Stimulated activated CD8-positive, alpha-beta memory T cell treated with anti-CD3 and anti-CD28 coated beads, Interleukin-2, amount 100 ng/mL, for 1 hour (primary cell): ENCODE results near the gene AKR1C4.
"Not testable (repeated sequence)": the region's sequence is repeated elsewhere in the genome, so short reads cannot be mapped to it uniquely, and the experiment has no call there.

Source experiments
- DNase-seq, 2 donors: peaks; one replicate each; pipeline ENCODE4 v3.0.0-alpha.2; 2020; ENCODE audit warnings: low read depth in 2 of 2

Gene AKR1C4

DNA sequence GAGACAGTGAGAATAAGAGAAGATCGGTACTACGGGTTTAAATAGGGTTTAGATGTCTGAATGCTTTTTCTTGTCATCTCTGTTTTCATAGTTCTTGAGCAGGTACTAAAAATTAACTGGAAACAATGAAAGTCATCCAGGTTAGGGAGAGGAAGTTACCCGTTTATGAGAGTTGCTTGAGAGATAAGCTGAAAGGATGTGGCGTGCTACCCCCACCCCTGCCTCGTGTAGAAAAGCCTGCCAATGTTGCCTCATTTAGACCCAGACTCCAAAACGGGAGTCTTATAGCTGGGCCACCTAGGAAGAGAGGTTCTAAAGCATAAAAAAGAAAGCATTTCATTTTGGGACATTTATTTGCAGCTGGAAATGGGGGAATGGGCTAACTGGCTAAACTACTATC, 10.2 kb downstream of the AKR1C4 start:
- no peak for DNase-seq

DNA sequence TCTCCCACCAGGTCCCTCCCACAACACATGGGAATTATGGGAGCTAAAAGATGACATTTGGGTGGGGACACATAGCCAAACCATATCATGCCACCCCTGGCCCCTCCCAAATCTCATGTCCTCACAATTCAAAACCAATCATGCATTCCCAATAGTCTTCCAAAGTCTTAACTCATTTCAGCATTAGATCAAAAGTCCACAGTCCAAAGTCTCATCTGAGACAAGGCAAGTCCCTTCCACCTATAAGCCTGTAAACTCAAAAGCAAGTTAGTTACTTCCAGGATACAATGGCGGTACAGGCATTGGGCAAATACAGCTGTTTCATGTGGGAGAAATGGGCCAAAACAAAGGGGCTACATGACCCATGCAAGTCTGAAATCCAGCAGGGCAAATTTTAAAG, 13.1 kb downstream of the AKR1C4 start:
- DNase-seq = not testable (repeated sequence)

DNA sequence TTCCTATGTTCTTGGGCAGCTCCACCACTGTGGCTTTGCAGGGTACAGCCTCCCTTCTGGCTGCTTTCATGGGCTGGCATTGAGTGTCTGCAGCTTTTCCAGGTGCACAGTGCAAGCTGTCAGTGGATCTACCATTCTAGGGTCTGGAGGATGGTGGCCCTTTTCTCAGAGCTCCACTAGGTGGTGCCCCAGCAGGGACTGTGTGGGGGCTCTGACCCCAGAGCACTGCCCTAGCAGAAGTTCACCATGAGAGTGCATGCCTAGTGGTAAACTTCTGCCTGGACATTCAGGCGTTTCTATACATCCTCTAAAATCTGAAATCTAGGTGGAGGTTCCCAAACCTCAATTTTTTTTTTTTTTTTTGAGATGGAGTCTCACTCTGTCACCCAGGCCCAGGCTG, 13.6 kb downstream of the AKR1C4 start:
- not testable (repeated sequence) for DNase-seq

DNA sequence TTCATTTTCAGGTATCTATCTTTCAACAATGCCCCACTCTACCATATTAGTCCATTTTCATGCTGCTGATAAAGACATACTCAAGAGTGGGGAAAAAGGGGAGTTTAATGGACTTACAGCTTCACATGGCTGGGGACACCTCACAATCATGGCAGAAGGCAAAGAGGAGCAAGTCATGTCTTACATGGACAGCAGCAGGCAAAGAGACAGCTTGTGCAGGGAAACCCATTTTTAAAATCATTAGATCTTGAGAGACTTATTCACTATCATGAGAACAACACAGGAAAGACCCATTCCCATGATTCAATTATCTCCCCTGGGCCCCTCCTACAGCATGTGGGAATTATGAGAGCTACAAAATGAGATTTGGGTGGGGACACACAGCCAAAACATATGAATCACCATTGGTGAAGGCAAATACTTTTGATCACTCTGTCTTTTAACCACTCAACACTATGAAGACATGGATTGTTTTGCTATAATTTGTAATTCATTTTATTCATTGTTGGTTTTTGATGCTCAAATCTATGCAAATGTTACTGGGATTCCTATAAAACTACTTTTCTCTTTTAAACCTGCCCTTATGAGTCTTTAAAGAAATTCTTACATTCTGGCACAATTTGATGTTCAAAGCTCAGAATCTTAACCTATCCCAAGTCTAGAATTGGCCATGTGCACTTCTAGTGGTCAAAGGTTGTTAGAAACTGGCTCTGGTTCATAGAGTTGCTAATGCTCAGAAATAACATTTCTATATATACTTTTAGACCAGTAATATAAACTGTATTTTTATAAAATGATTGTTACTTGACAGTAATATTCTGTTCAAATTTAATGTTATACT, 15.3 kb downstream of the AKR1C4 start:
- DNase-seq = no peak

DNA sequence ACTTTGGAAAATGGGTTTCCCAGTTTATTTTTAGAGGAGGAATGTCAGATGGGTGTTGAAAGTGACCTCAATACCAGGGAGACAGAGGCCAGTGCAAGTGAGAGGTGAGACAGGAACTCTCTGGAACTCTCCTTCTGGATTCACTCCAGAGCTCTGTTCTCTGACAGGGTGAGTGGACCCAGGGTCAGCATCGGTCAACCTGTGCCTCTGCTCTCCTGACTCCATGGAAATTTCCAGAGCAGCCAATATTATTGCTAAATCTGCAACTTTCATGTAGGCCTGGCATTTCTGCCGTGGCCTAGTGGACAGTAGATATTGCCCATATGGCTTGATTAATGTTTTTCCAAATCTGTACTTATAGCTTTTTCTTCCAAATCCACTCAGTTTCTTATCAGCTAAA, 20.2 kb downstream of the AKR1C4 start:
- no peak for DNase-seq

DNA sequence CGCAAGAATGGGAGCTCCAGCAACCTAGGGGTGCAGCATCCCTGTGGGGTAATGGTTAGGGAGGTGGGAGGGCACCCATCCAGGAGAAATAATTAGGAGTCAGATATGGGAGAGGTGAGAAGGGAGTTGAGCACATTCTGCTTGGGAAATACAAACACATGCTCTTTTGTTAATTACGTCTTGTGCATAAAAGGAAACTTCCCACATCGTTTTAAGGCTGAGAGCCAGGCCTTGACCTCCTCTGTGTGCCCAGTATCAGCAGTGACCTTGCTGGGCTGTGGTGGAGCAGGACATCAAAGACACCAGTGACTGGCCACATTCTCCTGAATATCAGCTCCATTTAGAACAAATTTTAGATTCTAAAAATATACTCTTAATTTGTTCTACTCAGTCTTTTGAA, 22.6 kb downstream of the AKR1C4 start:
- DNase-seq = no peak

DNA sequence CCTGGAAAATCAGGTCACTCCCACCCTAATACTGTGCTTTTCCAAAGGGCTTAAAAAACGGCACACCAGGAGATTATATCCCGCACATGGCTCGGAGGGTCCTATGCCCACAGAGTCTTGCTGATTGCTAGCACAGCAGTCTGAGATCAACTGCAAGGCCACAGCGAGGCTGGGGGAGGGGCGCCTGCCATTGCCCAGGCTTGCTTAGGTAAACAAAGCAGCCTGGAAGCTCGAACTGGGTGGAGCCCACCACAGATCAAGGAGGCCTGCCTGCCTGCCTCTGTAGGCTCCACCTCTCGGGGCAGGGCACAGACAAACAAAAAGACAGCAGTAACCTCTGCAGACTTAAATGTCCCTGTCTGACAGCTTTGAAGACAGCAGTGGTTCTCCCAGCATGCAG, 26.3 kb downstream of the AKR1C4 start:
- not testable (repeated sequence) for DNase-seq

DNA sequence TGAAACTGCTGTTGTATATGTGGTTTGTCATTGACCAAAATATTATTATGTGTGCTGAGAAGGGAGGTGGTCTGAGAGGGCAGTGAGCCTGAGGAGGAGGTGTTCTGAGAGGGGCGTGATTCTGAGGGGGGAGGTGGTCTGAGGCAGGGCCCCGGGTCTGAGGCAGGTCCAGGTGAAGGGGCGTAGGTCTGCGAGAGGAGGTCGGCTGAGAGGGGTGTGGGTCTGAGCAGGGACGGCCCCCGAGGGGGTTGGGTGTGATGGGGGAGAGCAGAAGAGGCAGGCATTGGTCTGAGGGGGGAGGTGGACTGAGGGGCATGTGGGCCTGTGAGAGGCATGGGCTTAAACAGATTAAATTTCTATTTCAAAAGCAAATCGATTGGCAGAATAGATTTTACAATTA, 32.4 kb downstream of the AKR1C4 start:
- DNase-seq = no peak

DNA sequence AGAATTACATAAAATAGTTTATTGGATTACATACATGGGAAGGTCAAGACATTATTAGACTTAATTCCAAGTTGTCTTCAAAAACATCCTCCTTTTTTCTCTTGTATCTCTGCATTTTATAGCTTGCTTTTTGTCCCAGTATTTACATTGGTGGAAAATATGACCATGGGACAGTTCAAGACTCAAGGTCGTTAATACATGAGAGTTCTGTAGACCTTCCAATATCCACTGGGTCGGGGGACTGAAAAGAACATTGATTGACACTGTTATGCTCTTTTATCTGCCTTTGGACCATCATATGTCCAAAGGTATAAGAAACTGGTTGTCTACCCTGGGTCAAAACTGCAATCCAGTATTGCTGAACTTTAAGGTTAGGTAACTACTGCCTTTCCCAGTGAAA, 36.7 kb downstream of the AKR1C4 start:
- no peak for DNase-seq

DNA sequence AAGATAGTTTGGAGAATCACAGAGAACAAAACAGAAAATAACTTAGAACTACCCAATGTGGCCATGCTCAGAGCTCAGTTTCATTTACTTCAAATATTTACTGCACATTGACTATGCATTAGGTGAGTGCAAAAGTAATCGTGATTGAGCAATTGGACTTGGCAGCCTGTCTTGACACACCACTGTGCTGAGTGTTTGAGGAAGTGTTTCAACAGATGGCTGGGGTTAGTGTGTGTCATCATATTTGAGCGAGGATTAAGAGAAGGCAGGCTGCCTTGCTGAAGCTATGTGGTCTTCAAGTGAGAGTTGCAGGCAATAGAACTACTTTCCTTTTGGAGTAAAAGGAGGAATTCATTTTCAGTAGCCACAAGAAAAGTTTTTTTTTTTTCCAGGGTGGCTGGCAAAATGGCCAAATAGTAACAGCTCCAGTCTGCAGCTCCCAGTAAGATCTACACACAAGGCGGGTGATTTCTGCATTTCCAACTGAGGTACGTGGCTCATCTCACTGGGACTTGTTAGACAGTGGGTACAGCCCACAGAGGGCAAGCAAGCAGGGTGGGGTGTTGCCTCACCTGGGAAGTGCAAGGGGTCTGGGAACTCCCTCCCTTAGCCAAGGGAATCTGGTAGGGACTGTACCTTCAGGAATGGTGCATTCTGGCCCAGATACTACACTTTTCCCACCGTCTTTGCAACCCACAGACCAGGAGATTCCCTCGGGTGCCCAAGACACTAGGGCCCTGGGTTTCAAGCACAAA, 37.6 kb downstream of the AKR1C4 start:
- no peak for DNase-seq

DNA sequence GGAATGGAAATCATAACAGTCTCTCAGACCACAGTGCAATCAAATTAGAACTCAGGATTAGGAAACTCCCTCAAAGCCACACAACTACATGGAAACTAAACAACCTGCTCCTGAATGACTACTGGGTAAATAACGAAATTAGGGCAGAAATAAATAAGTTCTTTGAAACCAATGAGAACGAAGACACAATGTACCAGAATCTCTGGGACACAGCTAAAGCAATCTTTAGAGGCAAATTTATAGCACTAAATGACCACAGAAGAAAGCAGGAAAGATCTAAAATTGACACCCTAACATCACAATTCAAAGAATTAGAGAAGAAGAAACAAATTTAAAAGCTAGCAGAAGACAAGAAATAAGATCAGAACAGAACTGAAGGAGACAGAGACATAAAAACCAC, 40.9 kb downstream of the AKR1C4 start:
- DNase-seq = not testable (repeated sequence)

DNA sequence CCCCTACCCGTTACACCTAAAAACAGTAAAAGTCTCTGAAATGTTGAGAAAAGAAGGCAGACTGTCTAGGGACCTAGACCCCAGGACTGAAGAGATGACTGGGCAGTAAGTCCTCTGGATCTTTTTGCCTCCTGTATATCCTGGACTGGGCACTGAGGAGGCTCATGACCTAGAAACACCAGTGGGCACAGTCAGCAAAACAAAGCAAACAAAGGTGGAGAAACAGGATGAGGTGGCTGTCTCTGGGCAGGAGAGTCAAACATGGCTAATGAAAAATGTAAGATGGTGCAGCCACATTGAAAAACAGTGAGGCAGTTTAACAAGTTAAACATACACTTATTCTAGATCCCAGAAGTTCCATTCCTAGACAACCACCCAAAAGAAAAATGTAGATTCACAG, 45.9 kb downstream of the AKR1C4 start:
- DNase-seq = no peak

DNA sequence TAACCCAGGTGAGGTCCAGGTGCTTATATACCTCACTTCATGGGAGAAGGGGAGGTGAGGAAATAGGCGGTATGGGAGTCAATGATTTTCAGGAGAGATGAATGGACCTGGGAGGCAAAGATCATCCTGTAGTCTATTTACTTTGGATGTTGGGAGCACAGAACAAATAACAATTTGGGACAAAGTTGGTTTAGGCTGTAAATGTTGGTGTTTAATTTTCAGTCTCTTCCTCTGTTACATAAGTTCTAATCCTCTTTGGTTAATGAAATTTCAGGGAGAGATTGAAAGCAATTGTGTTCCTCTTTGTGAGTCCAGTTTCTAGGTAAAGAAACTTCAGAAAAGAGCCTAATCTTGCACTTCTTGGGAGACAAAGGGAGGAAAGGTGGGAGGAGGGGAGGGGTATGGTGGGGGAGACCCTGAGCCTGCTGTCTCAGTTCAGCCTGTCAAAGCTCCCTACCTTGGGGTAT, 46.9 kb downstream of the AKR1C4 start:
- DNase-seq = no peak

DNA sequence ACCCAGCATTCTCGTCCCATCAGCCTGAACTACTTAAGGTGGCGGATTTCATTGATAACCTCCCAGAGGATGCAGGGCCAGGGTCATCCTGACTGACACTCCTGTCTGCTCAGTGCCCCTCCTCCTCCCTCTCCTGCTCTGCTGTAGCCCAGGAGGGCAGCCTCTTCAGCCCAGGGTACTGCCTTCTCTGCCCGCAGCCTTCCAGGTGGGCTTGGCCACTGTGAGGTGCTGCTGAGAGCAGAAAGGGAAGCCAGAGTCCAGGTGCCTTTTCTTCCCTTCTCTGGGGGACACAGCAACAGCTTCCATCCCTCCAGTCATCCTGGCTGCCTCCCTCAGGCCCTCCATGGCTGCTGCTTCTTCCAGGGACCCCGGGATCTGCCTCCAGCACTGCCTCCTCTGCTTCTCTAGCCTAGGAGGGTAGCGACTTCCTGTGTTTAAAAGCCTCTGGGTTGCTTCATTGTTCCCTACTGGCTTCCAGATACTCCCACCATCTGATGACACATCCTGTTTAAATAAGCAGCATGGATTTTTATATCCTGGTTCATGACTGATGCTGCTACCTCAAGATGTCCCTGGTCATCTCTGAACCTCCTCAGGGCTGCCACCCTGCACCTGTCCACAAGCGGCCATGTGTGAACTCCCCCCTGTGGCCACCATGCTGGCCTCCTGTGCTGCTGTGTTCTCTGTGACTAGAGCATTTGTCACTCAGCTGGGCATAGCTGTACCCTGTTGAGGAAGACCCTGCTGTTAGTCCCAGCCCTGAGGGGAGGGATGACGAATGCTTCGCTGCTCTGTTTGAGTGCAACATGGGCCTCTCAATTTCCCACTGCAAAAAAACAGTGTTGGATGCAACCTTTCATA, 55.8 kb downstream of the AKR1C4 start:
- no peak for DNase-seq

DNA sequence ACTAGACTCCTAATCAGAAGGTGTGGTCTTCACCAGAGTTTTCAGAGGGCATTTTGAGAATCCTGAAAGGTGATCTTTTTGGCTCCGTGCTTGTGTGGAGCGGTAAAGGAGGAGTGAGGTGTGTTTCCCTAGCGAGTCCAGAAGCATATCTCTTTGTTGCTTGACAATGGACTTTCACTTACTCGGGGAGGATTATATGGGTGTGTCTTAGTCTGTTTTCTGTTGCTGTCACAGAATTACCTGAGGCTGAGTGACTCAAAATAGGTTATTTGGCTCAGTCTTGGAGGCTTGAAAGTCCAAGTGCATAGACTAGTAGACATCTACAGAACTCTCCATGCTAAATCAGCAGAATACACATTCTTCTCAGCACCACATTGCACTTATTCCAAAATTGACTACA, 57.9 kb downstream of the AKR1C4 start:
- no peak for DNase-seq

DNA sequence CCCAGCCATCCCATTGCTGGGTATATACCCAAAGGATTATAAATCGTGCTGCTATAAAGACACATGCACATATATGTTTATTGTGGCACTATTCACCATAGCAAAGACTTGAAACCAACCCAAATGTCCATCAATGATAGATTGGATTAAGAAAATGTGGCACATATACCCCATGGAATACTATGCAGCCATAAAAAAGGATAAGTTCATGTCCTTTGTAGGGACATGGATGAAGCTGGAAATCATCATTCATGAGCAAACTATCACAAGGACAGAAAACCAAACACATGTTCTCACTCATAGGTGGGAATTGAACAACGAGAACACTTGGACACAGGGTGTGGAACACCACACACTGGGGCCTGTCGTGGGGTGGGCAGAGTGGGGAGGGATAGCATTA, 61.1 kb downstream of the AKR1C4 start:
- not testable (repeated sequence) for DNase-seq

DNA sequence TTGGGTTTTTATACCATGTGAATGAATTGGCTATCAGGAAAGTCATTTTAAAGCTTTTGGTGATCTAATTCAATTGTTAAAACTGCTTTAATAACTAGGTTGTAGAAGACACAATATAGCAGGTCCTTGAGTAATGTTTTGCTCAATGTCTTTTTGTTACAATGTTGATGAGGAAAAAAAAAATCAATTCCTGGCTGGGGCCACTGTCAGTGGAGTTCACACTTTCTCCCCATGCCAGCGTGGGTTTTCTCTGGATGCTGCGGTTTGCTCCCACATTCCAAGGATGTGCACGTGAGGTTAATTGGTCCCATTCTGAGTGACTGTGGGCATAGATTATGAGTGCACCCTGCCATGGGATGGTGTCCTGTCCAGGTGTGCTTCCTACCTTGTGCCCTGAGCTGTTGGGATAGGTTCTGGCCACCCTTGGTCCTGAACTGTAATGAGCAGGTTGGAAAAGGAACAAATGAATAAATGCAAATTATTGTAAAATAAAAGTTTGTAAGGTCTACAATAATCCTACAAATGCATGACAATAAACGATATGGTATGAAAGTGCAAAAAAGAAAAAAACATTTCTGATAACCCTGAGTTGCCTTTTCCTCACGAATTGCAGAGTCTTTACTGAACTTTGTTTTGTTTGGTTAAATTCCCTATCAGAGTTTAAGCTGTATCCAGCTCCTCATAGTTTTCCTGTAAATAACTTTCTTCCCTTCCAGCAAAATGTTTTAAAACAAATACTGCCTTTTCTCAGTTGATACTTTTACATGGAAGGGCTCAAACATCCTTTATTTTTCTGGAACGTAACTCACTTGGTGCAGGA, 62.7 kb downstream of the AKR1C4 start:
- no peak for DNase-seq

DNA sequence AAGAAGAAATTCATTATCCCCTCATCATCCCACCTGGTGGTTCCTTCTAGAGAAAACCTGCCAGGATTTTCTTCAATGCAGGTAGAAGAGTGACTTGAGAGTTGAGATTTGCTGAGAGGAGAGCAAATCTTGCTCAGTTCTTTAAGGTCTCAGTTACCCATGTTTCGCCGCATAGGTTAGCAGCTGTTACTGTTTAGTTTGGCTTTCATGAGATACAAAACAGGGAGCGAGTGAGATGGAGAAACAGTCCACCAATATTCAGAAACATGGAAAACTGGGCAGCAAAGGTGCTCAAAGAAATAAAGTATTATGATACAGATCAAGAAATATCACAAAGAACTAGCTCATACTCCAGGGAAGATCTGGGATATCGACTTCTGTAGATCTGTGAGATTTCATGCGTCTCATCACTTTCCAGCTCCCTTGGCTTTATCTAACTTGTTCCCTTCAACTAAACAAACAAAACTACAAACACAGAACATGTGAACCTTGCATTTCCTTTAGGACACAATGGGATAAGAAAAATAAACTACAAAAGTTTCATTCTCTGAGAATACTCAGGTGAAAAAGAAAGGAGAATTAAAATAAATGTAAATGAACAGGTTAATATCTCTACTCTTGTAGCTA, 63.4 kb downstream of the AKR1C4 start:
- DNase-seq = no peak

DNA sequence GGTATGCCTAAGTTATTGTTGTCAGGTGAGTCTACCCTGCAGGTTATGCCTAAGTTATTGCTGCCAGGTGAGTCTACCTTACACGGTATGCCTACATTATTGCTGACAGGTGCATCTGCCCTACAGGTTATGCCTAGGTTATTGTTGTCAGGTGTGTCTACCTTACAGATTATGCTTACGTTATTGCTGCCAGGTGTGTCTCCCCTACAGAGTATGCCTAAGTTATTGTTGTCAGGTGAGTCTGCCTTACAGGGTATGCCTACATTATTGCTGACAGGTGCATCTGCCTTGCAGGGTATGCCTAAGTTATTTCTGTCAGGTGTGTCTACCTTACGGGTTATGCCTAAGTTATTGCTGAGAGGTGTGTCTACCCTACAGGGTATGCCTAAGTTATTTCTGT, 64.2 kb downstream of the AKR1C4 start:
- DNase-seq = no peak

DNA sequence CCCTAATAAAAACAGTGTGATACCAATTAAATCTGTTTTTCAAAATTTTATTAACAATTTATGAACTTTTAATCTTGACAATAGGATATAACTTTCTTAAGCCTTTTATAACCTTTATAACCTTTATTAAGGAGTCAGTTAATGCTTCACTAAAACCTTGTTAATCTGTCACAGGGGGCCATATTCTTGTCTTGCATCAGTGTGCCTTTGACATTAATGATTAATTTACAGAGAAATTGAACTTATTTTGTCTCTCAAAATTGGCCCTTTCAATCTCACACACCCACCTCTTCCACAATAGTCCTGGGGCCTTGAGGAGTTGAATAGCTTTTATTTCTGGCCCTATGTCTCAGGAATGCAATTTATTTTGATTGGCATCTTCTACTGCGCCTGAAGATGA, 68.5 kb downstream of the AKR1C4 start:
- DNase-seq = no peak

DNA sequence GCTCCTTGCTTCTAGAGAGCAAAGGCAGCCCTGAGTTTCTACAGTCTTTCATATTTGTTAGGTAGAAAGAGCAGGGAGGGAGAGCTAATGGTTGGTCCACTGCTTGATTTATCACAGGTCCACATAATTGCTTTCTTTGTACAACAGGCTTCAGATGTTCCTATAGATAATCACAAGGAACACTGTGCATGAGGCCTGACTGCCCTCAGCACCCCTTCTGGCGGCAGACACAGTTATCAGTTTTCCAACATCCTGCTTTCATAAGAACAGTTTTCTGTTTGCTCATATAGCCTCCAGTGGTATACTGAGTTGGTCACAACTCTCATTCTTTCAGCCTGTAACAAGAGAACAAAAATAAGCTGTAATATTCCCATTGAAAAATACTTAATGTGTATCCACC, 69.7 kb downstream of the AKR1C4 start:
- no peak for DNase-seq
